IMR-90 (cell line): Measurements from ENCODE around the gene CWC27.

Experiments
- CTCF ChIP-seq: conservative IDR thresholded peaks from 2 replicates; pipeline ENCODE4 v1.5.1; 2012; ENCODE audit warnings: mild to moderate bottlenecking, low read depth, low read length, improper control_type of control experiment
- MAFK ChIP-seq: IDR thresholded peaks from 2 replicates; pipeline ENCODE4 v1.6.1; 2012; ENCODE audit warnings: low read depth, low read length, improper control_type of control experiment
- POLR2A ChIP-seq: IDR thresholded peaks from 2 replicates; pipeline ENCODE4 v1.6.1; 2012; ENCODE audit warnings: mild to moderate bottlenecking, low read depth, low read length
- RAD21 ChIP-seq: IDR thresholded peaks from 2 replicates; pipeline ENCODE4 v1.6.1; 2012; ENCODE audit warnings: low read length, improper control_type of control experiment

GRCh38 chr5:64835266-64835665 is 66.5 kb downstream of the CWC27 start:
- TF ChIP-seq CTCF = no peak
- no peak for TF ChIP-seq POLR2A
- TF ChIP-seq MAFK = no peak
- no peak for TF ChIP-seq RAD21
